GM19397 (cell line): ENCODE data around the gene COBL.

ENCODE experiments used
- ATAC-seq: cut with Tn5 transposase; IDR thresholded peaks from one replicate; pipeline ENCODE4 v1.9.1; 2021; ENCODE audit warnings: mild to moderate bottlenecking, moderate library complexity; ENCODE audit not compliant: unreplicated experiment

Gene COBL

DNA sequence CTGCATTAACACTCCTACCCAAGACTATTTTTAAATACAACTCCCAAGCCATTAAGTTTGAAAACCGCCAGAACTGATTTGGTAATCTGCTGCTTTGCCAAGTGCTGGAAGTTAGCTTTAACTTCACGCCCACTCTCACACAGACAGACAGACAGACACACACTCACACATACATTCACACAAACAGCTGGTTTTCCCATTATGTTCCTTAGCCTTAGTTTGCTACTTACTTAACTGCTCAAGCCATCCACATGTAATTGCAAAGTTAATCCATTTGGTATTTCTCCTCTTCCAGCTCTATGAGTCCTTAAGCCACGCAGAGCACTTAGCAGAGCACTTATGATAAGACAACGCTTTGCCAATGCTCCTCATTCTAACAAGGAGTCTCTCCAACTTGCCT, 8.3 kb downstream of the COBL start:
- ATAC-seq: no peak

DNA sequence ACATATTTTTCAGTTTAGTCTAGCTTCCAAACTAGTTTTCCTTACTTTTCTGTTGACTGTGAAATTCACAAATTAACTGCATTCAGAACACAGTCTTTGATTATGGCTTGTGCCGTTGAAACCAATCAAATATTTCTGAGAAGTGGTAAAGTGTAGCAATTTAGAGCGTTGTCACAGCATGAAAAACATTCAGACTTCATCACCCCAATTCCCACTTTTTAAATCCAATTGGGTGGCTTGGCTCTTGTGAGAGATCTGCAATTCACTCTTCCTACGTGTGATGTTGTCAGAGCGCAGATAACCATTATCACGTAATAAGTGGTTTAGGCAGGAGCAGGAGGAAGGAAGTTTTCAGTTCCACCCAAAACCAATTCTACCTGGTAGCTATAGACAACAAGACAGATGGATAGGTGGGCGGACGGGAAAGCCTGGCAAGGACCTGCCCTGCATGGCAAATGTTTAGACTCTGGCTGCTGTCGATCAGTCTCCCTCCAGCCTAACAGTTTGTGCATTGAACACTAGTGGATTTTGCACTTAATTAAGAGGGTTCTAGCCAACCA, 8.9 kb downstream of the COBL start:
- ATAC-seq: no peak

DNA sequence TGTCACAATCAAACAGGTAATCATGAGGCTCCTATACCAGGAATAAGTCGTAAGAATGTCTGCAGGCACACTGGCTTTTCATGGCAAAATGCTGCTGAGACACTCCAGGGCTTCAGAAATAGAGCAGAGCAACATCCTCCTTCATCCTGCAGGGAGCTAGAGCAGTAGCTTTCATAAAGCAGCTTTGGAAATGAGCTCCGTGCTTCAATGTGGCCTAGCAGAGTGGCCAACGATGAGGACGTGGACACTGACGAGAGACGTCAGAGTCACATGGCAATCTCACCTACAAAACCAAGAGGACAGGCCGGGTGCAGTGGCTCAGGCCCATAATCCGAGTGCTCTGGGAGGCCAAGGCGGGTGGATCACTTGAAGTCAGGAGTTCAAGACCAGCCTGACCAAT, 9.8 kb downstream of the COBL start:
- ATAC-seq: no peak

DNA sequence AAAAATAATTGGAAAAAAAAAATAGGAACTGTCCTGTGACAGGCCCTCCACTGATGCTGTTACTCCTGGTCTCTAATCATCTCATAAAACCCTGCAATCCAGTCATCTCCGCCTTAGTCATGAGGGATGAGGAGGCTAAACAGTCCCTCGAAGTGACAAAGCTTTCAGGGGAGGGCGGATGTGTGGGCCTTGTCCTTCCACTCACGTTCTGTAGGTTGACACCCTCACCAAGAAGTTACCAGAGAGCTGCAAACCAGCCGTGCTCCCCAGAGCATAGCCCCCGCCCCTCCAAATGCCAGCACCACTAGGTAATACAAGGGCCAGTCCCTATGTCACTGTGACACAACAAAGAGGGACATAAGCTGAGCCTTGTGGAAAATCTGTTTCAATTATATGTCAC, 11.9 kb downstream of the COBL start:
- no peak for ATAC-seq

DNA sequence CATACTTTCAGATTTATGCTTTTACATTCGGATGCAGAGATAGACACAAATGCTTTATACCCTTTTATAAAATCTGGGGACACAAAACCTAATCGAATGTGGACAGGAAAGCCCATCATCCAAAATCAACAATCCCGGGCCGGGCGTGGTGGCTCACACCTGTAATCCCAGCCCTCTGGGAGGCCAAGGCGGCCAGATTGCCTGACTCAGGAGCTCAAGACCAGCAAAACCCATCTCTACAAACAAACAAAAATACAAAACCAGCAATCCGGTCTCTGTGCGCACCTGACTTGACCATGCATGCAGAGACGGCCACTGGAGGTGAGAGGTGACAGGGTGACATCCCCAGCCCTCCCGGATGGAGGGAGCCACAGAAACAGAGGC, 13.5 kb downstream of the COBL start:
- ATAC-seq: no peak

DNA sequence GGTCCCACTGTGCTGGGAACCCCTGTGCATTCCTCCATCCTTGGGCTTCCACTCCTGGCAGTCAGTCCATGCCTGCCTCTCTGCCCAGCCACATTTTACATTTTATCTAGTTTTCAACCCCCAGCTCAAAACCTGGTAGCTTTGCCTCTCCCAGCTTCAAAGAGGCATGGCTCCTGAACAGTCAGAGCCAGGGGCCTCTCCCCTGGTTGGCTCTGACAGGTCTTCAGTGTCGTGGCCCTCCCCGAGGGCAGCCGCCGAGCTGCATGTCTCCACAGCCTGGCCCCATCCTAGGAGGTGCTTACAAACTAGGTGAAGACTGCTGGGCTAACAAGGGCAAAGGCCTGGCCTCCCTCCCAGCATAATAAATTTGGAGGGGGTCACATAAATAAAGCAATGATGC, 14.8 kb downstream of the COBL start:
- no peak for ATAC-seq

DNA sequence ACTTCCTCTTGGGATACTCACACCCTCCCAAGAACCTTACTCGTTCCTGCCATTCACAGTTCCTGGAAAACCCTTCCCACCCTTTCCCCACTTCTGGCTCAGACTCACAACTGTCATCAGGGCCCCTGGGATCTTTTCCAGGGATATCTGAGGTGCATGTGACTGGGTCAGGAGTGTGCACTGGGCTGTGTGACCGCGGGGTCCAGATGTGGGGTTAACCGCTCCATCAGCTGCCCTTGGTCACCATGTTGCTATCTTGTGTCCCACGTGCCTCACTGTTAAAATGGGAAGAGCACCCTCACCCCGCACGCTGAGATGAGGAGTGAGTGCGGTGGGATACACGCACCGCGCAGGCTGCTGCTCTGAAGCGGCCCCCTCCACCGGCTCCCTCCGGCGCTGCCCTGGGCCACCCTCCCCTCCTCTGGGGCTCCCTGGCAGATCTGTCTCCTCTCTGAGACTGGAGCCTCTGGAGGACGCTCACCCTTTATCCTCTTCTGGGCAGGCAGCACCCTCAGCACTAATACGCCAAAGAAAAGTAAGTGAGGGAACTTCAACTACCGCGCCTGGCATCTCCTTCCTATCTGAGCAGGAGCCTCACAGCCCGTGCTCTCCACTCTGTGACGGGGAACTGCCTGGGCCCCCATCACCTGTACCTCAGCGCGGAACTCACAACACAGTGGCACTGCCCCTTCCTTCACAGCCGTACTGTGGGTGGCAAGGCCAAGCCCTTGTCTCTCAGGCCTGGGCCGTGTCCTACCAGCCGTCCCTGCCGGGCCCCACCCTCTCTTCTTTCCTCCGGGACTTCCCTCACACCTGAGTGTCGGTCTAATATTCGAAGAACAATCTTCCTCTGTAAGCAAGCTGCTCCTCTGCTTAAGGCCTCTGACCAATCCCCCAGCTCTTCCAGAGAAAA, 15.6 kb downstream of the COBL start:
- no peak for ATAC-seq

DNA sequence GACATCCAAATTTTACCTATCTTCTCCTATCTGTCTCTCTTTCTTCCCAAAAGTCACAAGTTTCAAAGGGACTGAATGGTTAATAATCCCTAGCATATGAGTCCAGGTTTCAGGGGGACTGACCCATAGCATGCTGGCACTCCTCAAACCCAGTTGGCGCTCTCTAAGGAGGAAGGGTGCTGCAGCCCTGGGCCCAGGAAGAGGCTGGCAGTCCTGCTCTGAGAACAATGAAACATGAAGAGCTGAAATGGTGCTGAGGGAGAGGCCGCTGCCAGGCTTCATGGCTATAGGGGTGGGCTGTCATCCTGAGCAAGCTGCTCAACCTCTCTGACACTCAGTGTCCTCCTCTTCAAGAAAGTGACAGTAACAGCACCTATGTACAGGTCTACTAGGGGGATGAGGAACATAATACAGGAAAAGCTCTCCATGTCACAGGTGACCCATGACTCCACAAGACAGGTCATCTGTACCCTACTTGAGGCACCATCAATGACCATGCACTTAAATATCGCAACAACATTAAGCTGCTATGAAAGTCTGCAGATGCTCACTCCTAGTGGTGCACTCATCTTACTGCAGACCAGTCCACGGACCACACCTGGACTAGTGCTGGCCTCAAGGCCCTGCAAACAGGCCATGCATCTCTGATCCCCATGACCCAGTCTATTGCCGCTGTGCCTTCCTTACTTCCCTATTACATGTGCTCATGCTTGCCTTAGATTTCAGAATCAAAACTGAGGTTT, 17.0 kb downstream of the COBL start:
- no peak for ATAC-seq

DNA sequence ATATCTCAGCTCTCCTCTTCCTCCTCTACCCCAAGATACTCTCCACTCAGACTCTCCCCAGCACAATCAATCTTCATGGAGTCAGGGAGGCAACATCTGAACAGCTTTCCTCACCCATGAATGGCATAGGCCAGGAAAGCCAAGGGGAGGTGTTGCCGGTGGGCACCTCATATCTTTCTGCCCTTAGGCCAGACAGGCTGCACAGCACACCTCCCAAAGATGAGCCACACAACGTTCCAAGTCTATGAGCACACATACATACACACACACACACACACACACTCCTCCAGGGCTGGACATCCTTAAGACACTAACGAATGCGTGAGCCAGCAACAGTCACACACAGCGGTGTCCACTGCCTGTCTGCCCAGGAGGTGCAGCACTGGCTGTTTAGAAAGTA, 17.7 kb downstream of the COBL start:
- ATAC-seq: no peak

DNA sequence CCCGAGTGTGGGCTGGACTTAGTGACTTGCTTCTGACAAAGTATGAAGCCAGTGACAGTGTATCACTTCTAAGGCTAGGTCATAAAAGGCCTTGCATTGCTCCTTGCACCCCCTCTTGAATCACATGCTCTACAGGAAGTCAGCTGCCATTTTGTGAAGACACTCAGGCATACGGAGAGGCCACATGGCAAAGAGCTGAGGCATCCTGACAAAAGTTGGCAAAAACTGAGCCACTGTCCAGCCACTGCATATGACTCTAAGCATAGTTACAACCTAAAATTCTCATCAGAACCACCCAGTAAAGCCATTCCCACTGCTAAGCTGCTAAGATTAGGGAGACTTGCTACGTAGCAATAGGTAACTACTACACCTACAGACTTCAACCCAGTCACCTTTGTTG, 18.6 kb downstream of the COBL start:
- no peak for ATAC-seq

DNA sequence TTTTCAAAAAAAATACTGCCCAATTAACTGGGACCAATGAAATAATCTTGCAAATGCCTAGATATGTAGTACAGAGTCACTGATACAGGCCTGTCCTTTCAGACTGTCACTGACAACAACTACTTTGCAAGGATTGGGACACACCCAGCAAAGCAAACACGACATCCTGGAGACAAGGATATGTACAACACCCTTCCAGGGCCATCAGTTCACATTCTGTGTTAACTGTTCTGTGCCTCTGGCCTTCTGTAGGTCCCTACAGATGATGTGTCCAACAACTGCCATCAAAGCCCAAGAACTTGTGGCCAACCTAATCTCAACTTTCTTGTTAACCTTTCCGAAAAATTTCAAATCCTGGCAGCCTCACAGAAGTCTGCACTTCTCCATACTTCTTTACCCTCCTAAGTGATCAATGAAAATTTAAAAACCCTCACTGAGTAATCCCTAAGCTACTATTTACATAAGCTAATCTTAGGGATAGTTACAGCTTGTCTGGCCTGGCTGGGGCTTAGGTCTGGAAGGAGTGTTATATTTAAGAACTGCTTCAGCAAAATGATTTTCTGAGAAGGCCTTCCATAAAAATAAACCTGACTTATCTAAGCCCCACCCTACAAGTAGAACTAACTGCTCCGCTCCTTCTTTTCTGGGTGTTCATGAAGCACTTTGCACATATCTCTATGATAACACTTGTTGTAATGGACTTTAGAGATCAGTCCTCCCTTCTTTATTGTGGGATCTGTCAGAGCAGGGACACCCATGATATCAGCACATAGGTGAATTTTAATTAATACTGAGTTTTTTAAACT, 21.0 kb downstream of the COBL start:
- no peak for ATAC-seq

DNA sequence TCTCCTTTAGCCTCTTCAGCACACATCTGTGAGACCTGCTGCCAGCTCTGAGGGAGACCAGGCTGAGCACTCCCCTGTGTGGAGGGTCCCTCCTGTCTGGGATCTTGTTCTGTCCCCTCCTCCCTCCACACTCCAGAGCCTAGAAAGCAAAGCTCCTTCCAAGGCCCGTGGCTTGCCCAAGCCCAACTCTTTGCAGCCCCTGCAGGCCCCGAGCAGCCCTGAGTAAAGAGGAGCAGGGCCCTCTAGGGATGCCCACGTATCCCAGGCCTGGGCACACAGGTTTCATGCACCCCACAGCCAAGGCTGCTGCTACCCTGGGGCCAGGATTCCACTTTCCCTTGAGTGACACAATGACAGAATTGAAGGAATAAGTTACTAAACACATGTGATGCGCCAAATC, 24.0 kb downstream of the COBL start:
- ATAC-seq: no peak

DNA sequence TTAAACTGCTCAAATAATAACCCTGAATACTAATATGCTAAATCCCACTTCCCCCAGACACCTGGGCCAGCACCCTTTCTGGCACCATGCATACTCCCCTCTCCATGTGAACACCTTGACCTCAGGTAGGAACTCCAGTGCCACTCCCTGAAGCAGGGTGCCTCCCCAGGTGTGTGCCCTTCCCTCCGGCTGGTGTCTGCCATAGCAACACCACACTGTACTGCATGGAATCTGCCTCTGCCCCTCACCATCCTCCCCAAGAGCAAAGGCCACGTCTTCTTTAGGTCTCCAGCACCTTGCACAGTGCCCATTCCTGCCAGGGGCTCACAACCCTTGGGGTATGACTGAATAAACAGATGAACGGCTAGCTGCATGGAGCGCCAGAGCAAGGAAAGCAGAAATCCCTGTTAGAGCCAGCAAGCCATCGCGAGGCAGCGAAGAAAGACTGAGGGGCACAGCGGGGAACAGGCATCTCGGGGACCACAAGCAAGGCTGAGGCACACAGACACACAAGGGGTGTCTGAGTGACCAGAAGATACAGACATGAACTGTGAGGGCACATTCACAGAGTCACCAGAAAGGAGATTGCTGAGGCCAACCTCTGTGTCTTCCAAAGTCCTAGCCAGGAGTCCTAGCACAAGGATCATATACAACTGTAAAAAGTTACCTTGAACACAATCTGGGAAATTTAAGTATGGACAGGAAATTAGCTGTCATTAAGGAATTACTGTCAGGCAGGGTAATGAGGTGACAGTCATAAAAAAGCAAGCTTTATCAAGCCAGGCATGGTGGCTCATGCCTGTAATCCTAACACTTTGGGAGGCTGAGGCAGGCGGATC, 25.7 kb downstream of the COBL start:
- no peak for ATAC-seq

DNA sequence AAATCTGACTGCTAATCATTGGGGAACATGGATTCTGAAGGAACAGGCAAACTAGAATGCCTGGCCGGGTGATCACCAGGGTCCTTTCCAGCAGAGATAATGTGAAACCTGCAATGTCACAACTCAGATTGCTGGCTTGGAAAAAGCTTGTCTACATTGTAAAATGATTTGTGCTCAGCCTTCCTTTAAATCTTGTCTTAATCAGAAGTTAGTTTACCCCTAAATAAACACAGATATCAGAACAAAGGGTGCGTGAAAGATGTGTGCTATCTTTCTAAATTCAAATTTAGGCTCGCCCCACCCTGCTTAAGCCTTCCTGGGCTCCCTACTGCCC, 26.3 kb downstream of the COBL start:
- ATAC-seq: no peak

DNA sequence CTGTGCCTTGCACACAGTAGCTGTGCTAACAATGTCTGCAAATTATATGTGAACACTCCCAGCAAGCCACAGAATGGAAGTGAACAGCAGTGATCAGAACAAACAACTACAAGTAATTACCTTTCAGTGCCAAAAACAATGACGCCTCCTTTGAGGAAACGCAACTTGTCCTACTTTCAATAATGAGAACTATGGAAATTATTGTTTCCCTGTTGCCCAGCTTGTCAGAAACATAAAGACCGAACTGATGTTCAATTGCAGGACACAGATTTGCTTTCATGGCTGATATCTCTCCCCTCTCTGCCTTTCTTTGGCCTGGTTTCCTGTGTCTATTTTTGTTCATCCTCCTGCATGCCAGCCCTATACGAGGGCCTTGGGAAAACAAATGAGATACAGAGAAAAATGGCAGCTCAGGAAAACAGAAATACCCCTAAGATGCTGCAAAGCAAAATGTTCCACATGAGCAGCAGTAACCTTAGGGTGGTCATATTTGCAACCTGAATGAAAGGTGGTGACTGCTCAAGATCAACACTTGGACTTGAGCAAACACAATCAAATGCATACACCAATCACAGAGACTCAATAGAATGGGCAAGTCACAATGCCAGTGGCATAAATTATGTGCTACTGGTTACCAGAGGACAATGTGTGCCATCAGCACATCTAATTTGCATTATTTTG, 26.8 kb downstream of the COBL start:
- ATAC-seq: no peak

DNA sequence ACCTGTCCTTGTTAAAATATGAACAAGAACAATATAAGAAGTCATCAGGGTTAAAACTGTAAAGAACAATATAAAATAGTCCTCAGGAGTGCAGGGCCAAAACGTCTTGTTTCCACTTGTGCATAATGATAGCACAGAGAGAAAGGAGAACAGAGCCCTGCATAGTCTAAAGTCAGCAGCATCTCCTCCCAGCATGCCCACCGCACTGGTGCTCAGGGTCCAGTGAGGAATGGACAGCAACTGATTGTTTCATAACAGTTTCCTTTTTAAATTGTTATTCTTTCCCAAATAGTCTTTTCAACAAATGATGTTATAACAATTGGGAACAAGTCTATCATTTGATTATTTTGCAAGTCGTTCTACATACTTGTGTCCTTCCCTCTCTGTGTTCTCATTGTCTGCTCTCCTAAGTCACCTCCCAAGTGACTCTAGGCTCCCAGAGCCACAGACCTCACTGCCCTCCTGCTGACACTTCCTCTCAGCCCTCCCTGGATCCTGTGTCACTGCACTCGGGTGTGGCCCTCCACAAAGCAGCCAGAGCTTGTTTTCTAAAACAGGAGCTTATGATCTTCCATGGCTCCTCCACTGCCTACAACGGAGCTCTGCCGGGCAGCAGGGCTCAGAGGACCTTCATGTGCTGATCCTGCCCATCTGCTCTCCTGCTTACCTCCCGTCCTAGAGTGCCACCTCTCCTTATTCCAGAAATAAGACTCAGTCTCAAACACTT, 27.6 kb downstream of the COBL start:
- no peak for ATAC-seq

DNA sequence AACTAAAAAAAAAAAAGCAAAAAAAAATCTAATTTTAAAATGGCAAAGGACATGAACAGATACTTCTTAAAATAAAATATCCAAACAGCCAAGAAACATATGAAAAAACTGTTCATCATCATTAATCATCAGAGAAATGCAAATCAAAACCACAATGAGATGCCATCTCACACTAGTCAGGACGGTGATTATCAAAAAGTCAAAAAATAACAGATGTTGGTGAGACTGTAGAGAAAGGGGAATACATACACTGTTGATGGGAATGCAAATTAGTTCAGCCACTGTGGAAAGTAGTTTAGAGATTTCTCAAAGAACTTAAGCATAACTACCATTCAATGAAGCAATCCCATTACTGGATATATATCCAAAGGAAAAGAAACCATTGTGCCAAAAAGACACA, 30.2 kb downstream of the COBL start:
- no peak for ATAC-seq

DNA sequence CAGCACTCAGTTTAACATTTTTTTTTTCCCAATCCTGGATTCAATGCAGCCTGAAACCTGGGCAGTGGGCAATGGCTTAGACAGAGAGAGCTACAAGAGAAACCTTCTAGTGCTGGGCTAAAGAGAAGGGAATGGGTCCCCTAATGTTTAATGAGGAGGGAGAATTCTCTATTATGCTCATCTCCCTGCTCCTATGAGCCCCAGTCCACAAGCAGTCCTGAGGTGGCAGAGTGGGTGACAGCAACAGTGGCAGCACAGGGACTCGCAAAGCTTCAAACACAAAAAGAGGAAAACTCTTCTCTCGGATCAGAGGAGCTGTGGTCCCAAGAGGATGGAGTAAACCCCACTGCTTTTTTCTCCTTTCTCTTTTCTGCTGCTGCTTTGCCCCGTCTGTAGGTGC, 36.5 kb downstream of the COBL start:
- no peak for ATAC-seq

DNA sequence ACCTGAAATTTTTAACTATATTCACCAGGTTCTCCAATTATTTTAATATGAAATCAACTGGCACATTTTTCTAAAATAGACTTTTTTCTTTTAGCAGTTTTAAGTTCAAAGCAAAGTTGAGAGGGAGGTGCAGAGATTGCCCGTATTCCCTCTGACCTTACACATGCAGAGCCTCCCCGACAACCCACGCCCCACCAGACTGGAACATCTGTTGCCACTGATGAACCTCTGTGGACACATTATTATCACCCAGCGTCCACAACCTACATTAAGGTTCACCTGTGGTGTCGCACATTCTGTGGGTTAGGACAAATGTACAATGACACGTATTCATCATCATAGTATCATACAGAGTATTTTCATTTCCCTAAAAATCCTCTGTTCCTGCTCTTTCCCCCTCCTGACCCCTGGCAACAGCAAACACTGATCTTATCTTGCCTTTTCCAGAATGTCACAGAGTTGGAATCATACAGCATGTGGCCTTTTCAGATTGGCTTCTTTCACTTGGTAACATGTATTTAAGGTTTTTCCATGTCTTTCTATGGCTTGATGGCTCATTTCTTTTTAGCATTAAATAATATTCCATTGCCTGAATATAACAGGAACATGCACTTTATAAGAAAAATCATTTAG, 37.1 kb downstream of the COBL start:
- ATAC-seq: no peak
